ENCODE results near the gene SPECC1L. TPM values are rescaled to one million over a fixed set of nuclear protein-coding genes. Genes with fewer than 3 reads are reported as not detected.

The SPECC1L gene
- total and polyA plus RNA-seq, 8 donors = 6.0 to 53.1 (median 21.8) TPM

- H3K27ac ChIP-seq = peak overlapping the region; percentile 41 to 86 (median 61)
- H3K27me3 ChIP-seq = no peaks in the 10 kb centered on the region
- H3K4me3 ChIP-seq = no peak overlapping the region
- H3K9me3 ChIP-seq = no peaks in the 10 kb centered on the region
- no peak for TF ChIP-seq POLR2A (IDR thresholded peaks at IDR 0.05)
- TF ChIP-seq CTCF (IDR thresholded peaks at IDR 0.05) = no peak
- TF ChIP-seq POLR2AphosphoS5 (IDR thresholded peaks at IDR 0.05) = peak in 2 of 3 donors; percentile 13 to 19
- TF ChIP-seq EP300 (IDR thresholded peaks at IDR 0.05) = no peak
- 55 to 73% (median 69%) methylated on average over 12 to 16 of the region's 16 CpGs for WGBS, 5 donors
- intact Hi-C loops (cut with DNase I; ENCODE audit: low total_unique reads) = loop anchor here (5.0 kb wide), 1 partner anchor 88 kb away; no protein-coding TSS in a partner anchor
- no peaks in the 10 kb centered on the region for H3K36me3 ChIP-seq
- peaks cover 23 to 63% (median 60%) of the 10 kb centered on the region in 4 donors for H3K4me1 ChIP-seq
- DNase-seq = peak; percentile 51 to 92
Measured at GRCh38 chr22:24434471-24435322, 164.1 kb downstream of the SPECC1L start.

GRCh38 chr22:24435323-24435645 is 164.7 kb downstream of the SPECC1L start:
- peaks cover 23 to 60% (median 54%) of the 10 kb centered on the region in 4 donors for H3K4me1 ChIP-seq
- no peak for DNase-seq
- WGBS, 5 donors = 81 to 93% (median 84%) methylated on average over 2 of the region's 2 CpGs
- no peak overlapping the region for H3K4me3 ChIP-seq
- no peaks in the 10 kb centered on the region for H3K9me3 ChIP-seq
- H3K36me3 ChIP-seq = no peaks in the 10 kb centered on the region
- no peaks in the 10 kb centered on the region for H3K27me3 ChIP-seq
- peak overlapping the region in 4 of 5 donors; percentile 41 to 86 (median 64) for H3K27ac ChIP-seq
- intact Hi-C loops (cut with DNase I; ENCODE audit: low total_unique reads) = loop anchor here (5.0 kb wide), 1 partner anchor 87 kb away; no protein-coding TSS in a partner anchor
- no peak for TF ChIP-seq POLR2A (IDR thresholded peaks at IDR 0.05)
- TF ChIP-seq CTCF (IDR thresholded peaks at IDR 0.05) = no peak
- TF ChIP-seq POLR2AphosphoS5 (IDR thresholded peaks at IDR 0.05) = no peak
- TF ChIP-seq EP300 (IDR thresholded peaks at IDR 0.05) = no peak

- no peak overlapping the region for H3K4me3 ChIP-seq
- peak overlapping the region in 4 of 5 donors; percentile 36 to 86 (median 45) for H3K27ac ChIP-seq
- peaks cover 23 to 53% (median 48%) of the 10 kb centered on the region in 4 donors for H3K4me1 ChIP-seq
- H3K36me3 ChIP-seq = peaks cover 0 to 6% (median 1%) of the 10 kb centered on the region in 4 donors
- peak in 1 of 2 donors; percentile 52 for DNase-seq
- intact Hi-C loops (cut with DNase I; ENCODE audit: low total_unique reads) = loop anchor here (5.0 kb wide), 1 partner anchor 86 kb away; no protein-coding TSS in a partner anchor
- WGBS, 5 donors = 82 to 87% (median 84%) methylated on average over 13 of the region's 13 CpGs
- no peaks in the 10 kb centered on the region for H3K27me3 ChIP-seq
- TF ChIP-seq EP300 (IDR thresholded peaks at IDR 0.05) = no peak
- TF ChIP-seq POLR2A (IDR thresholded peaks at IDR 0.05) = no peak
- no peak for TF ChIP-seq CTCF (IDR thresholded peaks at IDR 0.05)
- TF ChIP-seq POLR2AphosphoS5 (IDR thresholded peaks at IDR 0.05) = no peak
- H3K9me3 ChIP-seq = no peaks in the 10 kb centered on the region
Measured at GRCh38 chr22:24435861-24436371, 165.3 kb downstream of the SPECC1L start.

- no peaks in the 10 kb centered on the region for H3K27me3 ChIP-seq
- WGBS, 5 donors = 83 to 95% (median 93%) methylated on average over 3 of the region's 3 CpGs
- no peak for TF ChIP-seq CTCF (IDR thresholded peaks at IDR 0.05)
- TF ChIP-seq POLR2A (IDR thresholded peaks at IDR 0.05) = no peak
- no peak for TF ChIP-seq EP300 (IDR thresholded peaks at IDR 0.05)
- no peak for TF ChIP-seq POLR2AphosphoS5 (IDR thresholded peaks at IDR 0.05)
- no peak for DNase-seq
- no peaks in the 10 kb centered on the region for H3K9me3 ChIP-seq
- H3K4me3 ChIP-seq = no peak overlapping the region
- H3K27ac ChIP-seq = peak overlapping the region in 4 of 5 donors; percentile 36 to 86 (median 45)
- intact Hi-C loops (cut with DNase I; ENCODE audit: low total_unique reads) = loop anchor here (5.0 kb wide), 1 partner anchor 86 kb away; no protein-coding TSS in a partner anchor
- peaks cover 23 to 47% (median 42%) of the 10 kb centered on the region in 4 donors for H3K4me1 ChIP-seq
- H3K36me3 ChIP-seq = peaks cover 0 to 12% (median 5%) of the 10 kb centered on the region in 4 donors
Measured at GRCh38 chr22:24436553-24436952, 165.9 kb downstream of the SPECC1L start.

Data from stomach (tissue), 9 donors.